ENCODE data around the gene FAM177A1. TPM values are rescaled to one million over a fixed set of nuclear protein-coding genes. Genes with fewer than 3 reads are reported as not detected.
A peak's percentile ranks its signal among the peaks of the same experiment; 100 is the strongest.

Gene FAM177A1
- total and polyA plus RNA-seq, 9 of the 15 experiments (the other 6 are each of a cell fraction or from before 2014, with no cell fraction given) = 7.7 to 36.2 (median 29.9) TPM

GRCh38 chr14:35121887-35122695 lies 76.0 kb downstream of the FAM177A1 start, which contains the start of the genes PPP2R3C and PRORP (continued):
- TF ChIP-seq, protein P1, sequence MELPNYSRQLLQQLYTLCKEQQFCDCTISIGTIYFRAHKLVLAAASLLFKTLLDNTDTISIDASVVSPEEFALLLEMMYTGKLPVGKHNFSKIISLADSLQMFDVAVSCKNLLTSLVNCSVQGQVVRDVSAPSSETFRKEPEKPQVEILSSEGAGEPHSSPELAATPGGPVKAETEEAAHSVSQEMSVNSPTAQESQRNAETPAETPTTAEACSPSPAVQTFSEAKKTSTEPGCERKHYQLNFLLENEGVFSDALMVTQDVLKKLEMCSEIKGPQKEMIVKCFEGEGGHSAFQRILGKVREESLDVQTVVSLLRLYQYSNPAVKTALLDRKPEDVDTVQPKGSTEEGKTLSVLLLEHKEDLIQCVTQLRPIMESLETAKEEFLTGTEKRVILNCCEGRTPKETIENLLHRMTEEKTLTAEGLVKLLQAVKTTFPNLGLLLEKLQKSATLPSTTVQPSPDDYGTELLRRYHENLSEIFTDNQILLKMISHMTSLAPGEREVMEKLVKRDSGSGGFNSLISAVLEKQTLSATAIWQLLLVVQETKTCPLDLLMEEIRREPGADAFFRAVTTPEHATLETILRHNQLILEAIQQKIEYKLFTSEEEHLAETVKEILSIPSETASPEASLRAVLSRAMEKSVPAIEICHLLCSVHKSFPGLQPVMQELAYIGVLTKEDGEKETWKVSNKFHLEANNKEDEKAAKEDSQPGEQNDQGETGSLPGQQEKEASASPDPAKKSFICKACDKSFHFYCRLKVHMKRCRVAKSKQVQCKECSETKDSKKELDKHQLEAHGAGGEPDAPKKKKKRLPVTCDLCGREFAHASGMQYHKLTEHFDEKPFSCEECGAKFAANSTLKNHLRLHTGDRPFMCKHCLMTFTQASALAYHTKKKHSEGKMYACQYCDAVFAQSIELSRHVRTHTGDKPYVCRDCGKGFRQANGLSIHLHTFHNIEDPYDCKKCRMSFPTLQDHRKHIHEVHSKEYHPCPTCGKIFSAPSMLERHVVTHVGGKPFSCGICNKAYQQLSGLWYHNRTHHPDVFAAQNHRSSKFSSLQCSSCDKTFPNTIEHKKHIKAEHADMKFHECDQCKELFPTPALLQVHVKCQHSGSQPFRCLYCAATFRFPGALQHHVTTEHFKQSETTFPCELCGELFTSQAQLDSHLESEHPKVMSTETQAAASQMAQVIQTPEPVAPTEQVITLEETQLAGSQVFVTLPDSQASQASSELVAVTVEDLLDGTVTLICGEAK (IDR thresholded peaks at IDR 0.05) = peak; percentile 93
- TF ChIP-seq, protein P1 (CRISPR knock-in tag; IDR thresholded peaks at IDR 0.05) = peak; percentile 32; the same call in 1 of the 2 replicates
- TF ChIP-seq HOXB6 (CRISPR knock-in tag; IDR thresholded peaks at IDR 0.05; ENCODE audit: borderline replicate concordance) (no peak), ZNF143 (CRISPR knock-in tag; IDR thresholded peaks at IDR 0.05) (peak; percentile 92), FOXK1 (CRISPR knock-in tag; IDR thresholded peaks at IDR 0.05; ENCODE audit: borderline replicate concordance) (no peak), MTF1 (CRISPR knock-in tag; IDR thresholded peaks at IDR 0.05; ENCODE audit: borderline replicate concordance) (no peak), YBX1 (IDR thresholded peaks at IDR 0.05) (no peak), PBX2 (CRISPR knock-in tag; IDR thresholded peaks at IDR 0.05; ENCODE audit: low read depth) (no peak), PBX2 (tag; conservative IDR thresholded peaks at IDR 0.05; ENCODE audit: low read depth) (no peak), ZFP30 (CRISPR knock-in tag; IDR thresholded peaks at IDR 0.05; ENCODE audit: borderline replicate concordance) (no peak)
- TF ChIP-seq, protein P2, sequence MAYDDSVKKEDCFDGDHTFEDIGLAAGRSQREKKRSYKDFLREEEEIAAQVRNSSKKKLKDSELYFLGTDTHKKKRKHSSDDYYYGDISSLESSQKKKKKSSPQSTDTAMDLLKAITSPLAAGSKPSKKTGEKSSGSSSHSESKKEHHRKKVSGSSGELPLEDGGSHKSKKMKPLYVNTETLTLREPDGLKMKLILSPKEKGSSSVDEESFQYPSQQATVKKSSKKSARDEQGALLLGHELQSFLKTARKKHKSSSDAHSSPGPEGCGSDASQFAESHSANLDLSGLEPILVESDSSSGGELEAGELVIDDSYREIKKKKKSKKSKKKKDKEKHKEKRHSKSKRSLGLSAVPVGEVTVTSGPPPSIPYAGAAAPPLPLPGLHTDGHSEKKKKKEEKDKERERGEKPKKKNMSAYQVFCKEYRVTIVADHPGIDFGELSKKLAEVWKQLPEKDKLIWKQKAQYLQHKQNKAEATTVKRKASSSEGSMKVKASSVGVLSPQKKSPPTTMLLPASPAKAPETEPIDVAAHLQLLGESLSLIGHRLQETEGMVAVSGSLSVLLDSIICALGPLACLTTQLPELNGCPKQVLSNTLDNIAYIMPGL (CRISPR knock-in tag; IDR thresholded peaks at IDR 0.05) = no peak; the same call in 1 of the 2 replicates

Data from K562 (cell line).